Naive thymus-derived CD4-positive, alpha-beta T cell (primary cell): ENCODE results near the gene BORA. TPM values are rescaled to one million over a fixed set of nuclear protein-coding genes. Genes with fewer than 3 reads are reported as not detected.

Experiments
- ATAC-seq: fragments of 150-1000 bp; cut with Tn5 transposase; 2 replicates; pipeline ENCODE4 v1.10.0; 2021; ENCODE audit warnings: mild to moderate bottlenecking, moderate library complexity
- CTCF ChIA-PET: fragments of 350-600 bp; sonication (Branson Sonifier 250); formaldehyde crosslinking; loops from one replicate; lab custom pipeline; 2021; ENCODE audit warnings: antibody characterized with exemption; lab: Charles Lee
- POLR2A ChIA-PET: fragments of 350-600 bp; sonication (Branson Sonifier 250); formaldehyde crosslinking; loops from one replicate; lab custom pipeline; 2021; ENCODE audit warnings: antibody characterized with exemption, inconsistent platforms; lab: Charles Lee
- DNase-seq, 9 donors: peaks; one replicate each; pipeline versions ENCODE4 v3.0.0 to v3.0.0-alpha.2; 2020 to 2022; ENCODE audit warnings: mixed read lengths in 1 of 9
- H3K27ac ChIP-seq: one replicate; pipeline ENCODE4 v1.7.0; 2013; ENCODE audit warnings: mild to moderate bottlenecking, low read depth, low read length, moderate library complexity
- H3K27me3 ChIP-seq, 2 donors: one replicate each; pipeline ENCODE4 v1.7.0; 2013; ENCODE audit warnings: low read length in 2 of 2, mild to moderate bottlenecking in 2 of 2, moderate library complexity in 2 of 2; ENCODE audit not compliant: control insufficient read depth in 2 of 2, insufficient read depth in 2 of 2
- H3K36me3 ChIP-seq, 3 experiments: 1 replicate in 2 of 3; 2 replicates in 1 of 3; pipeline ENCODE4 v1.7.0; 2013; ENCODE audit warnings: low read length in 3 of 3, mild to moderate bottlenecking in 3 of 3, moderate library complexity in 1 of 3; ENCODE audit not compliant: insufficient read depth in 3 of 3, control insufficient read depth in 2 of 3
- H3K4me1 ChIP-seq, 2 donors: one replicate each; pipeline ENCODE4 v1.7.0; 2013; ENCODE audit warnings: low read length in 2 of 2, mild to moderate bottlenecking in 2 of 2, moderate library complexity in 1 of 2; ENCODE audit not compliant: control insufficient read depth in 2 of 2, insufficient read depth in 2 of 2
- H3K4me3 ChIP-seq: 2 replicates; pipeline ENCODE4 v1.7.0; 2013; ENCODE audit warnings: mild to moderate bottlenecking, low read length
- H3K9me3 ChIP-seq, 3 experiments: 1 replicate in 2 of 3; 2 replicates in 1 of 3; pipeline ENCODE4 v1.7.0; 2013; ENCODE audit warnings: low read length in 3 of 3; ENCODE audit not compliant: control insufficient read depth in 2 of 3
- H3K27ac Mint-ChIP-seq, 9 donors: one replicate each; pipeline ENCODE4 v1.8.0; 2020 to 2022; ENCODE audit warnings: mixed read lengths in 9 of 9, mild to moderate bottlenecking in 8 of 9, moderate library complexity in 5 of 9, inconsistent platforms in 2 of 9
- H3K27me3 Mint-ChIP-seq, 5 donors: one replicate each; pipeline ENCODE4 v1.8.0; 2021 to 2022; ENCODE audit warnings: mixed read lengths in 5 of 5, mild to moderate bottlenecking in 1 of 5
- H3K36me3 Mint-ChIP-seq, 5 donors: one replicate each; pipeline ENCODE4 v1.8.0; 2020 to 2022; ENCODE audit warnings: mixed read lengths in 5 of 5, mild to moderate bottlenecking in 3 of 5, inconsistent platforms in 1 of 5
- H3K4me1 Mint-ChIP-seq, 7 donors: one replicate each; pipeline ENCODE4 v1.8.0; 2020 to 2022; ENCODE audit warnings: mixed read lengths in 7 of 7, mild to moderate bottlenecking in 3 of 7, inconsistent platforms in 1 of 7
- H3K4me3 Mint-ChIP-seq, 10 donors: one replicate each; pipeline ENCODE4 v1.8.0; 2020 to 2022; ENCODE audit warnings: mild to moderate bottlenecking in 10 of 10, mixed read lengths in 10 of 10, moderate library complexity in 6 of 10, inconsistent platforms in 2 of 10
- H3K9me3 Mint-ChIP-seq, 11 donors: one replicate each; pipeline ENCODE4 v1.8.0; 2020 to 2022; ENCODE audit warnings: mixed read lengths in 11 of 11, mild to moderate bottlenecking in 4 of 11, inconsistent platforms in 1 of 11, moderate library complexity in 1 of 11
- intact Hi-C, 2 donors: fragments of 100-400 bp; cut with micrococcal nuclease; formaldehyde crosslinking; loops; one replicate each; pipeline ENCODE4 v1.15.1; 2023
- polyA plus RNA-seq, 2 donors: library from polyadenylated mRNA; unstranded; fragments of 300-500 nt; fragmentation: Illumina TruSeq; gene quantifications; one replicate each; pipeline ENCODE4 v1.2.3, GENCODE V29; 2021
- total RNA-seq, 6 experiments: library from RNA in 5 of 6; stranded (reverse) in 5 of 6; gene quantifications; 1 replicate in 5 of 6; 2 replicates in 1 of 6; pipeline ENCODE4 v1.2.3 and lab custom pipeline; 2021 to 2026

Gene BORA
- total RNA-seq = 10 to 100 TPM in 1 of 5 experiments, 1 to 10 TPM in 4; 4.7 to 18.0 (median 6.2) TPM
- polyA plus RNA-seq = 1 to 10 TPM; 9.0 to 9.7 TPM
- 7.0 reads per million, percentile 29 among the genes with 10 or more reads in this experiment for total RNA-seq (lab: John Stamatoyannopoulos, UW)

DNA sequence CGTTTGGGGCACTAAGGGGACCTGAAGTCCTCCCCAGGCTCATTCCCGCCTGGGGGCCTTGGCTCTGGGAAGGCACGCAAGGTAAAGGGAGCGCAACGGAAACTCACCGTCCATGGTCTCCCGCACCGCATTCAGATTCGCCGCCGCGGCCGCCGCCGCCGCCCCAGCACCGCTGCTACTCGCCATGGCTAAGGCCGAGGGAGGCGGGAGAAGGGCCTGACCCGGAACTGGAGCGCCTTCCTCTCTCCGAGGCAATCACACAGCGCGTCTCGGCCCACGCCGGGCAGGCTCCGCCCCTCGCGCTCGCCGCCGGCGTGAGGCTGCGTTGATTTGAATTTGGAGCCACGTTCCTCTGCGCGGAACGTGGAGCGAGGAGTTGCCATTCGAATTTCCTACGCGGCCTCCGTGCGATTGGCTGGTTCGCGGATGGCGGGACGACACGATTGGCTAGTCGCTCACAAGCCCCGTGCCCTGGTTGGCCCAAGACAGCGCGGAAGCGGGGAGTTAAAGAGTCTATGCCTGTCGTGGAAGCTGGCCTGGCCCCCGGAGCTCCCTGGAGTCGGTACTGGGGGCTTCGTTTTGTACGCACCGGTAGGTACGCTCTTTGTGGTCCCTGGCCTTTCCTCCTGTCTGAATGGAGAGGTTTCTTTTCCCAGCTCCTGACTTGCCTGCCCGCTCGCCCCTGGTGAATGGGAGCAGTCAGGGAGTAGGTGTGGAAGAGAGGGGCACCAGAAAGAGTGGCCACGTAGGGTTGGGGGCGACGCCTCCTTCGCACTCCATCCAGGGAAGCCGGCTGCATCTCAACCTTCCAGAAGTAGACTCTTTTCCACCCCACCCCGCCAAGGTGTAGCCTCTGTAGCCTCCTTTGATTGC is at the start of gene BORA, which contains the start of gene MZT1:
BORA (plus strand) TSS at position 507 of the 873 bp plus-strand sequence. CDS start 1,018 bp downstream, outside the sequence.
MZT1 (minus strand) TSS at position 213 of the 873 bp plus-strand sequence; CDS start at position 186, 27 bp downstream.
- Histone ChIP-seq H3K36me3 (peaks cover 0 to 7% (median 0%) of the 10 kb centered on the region in 3 experiments), H3K27me3 (no peaks in the 10 kb centered on the region), H3K27ac (peak within 1 kb of the TSS; percentile 73), H3K4me3 (peak within 1 kb of the TSS; percentile 93), H3K9me3 (no peaks in the 10 kb centered on the region), H3K4me1 (peaks cover 23 to 30% of the 10 kb centered on the region in 2 donors)
- H3K4me3 Mint-ChIP-seq = peak within 1 kb of the TSS; percentile 85 to 99 (median 95)
- intact Hi-C loops = loop anchor here (1.0 to 10.0 kb wide), 10 partner anchors 17 to 1557 kb away; partner anchors contain the start of gene PIBF1 (in 2 of the 2)
- ChIA-PET CTCF (no interaction called here), POLR2A (interaction anchor here (1.1 to 1.6 kb wide), 4 partner anchors 11 to 47 kb away, joined by 3 to 4 read pairs (median 3); no protein-coding TSS in a partner anchor)
- peaks cover 6 to 30% (median 25%) of the 10 kb centered on the region in 5 donors for H3K36me3 Mint-ChIP-seq
- no peaks in the 10 kb centered on the region for H3K27me3 Mint-ChIP-seq
- ATAC-seq (peak; percentile 95), DNase-seq (peak; percentile 87 to 95 (median 94))
- peaks cover 0 to 2% (median 0%) of the 10 kb centered on the region in 11 donors for H3K9me3 Mint-ChIP-seq
- H3K27ac Mint-ChIP-seq = peak within 1 kb of the TSS; percentile 85 to 95 (median 91)
- H3K4me1 Mint-ChIP-seq = peaks cover 30 to 69% (median 54%) of the 10 kb centered on the region in 7 donors

DNA sequence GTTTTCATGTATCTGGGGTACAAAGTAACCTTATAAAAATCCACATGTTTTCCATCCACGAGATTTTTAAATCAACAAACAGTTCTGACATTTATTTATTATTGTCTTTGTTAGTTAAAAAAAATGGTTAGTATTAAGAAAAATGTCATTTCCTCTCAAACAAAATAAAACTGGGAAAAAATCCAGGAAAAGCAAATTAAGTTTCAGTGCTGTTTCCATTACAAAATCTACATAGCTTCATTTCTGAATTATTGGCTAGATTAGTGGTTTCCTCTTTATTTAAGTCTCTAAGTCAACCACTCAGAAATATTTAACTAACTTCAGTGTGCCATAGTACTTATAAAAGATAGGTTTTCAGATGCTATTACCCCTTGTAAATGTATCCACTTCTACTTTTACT is 49.4 kb upstream of the BORA start:
- Histone ChIP-seq H3K4me3 (no peak overlapping the region), H3K36me3 (no peaks in the 10 kb centered on the region), H3K4me1 (no peaks in the 10 kb centered on the region), H3K9me3 (no peaks in the 10 kb centered on the region), H3K27me3 (no peaks in the 10 kb centered on the region), H3K27ac (no peak overlapping the region)
- POLR2A ChIA-PET = no interaction called here
- Mint-ChIP-seq H3K4me3 (no peak overlapping the region), H3K4me1 (no peaks in the 10 kb centered on the region), H3K9me3 (peaks cover 0 to 4% (median 0%) of the 10 kb centered on the region in 11 donors), H3K27ac (no peak overlapping the region), H3K27me3 (peaks cover 7 to 20% (median 15%) of the 10 kb centered on the region in 5 donors), H3K36me3 (no peaks in the 10 kb centered on the region)
- intact Hi-C loops = no loop called here
- no peak for ATAC-seq
- DNase-seq = no peak
- CTCF ChIA-PET = no interaction called here

DNA sequence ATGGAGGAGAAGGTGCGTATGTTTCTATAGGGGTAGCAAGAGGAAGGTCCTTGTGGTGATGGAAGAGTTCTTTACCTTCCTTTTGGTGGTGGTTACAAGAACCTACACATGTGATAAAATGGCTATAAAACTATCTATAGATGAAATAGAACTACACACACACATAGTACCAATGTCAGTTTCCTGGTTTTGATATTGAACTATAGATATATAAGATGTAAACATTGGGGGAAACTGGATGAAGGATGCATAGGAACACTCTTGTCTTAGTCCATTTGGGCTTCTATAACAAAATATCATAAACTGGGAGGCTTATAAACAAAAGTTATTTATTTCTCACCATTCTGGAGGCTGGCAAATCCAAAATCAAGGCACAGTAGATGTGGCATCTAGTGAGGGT is 47.4 kb upstream of the BORA start:
- Histone ChIP-seq H3K36me3 (no peaks in the 10 kb centered on the region), H3K4me1 (no peaks in the 10 kb centered on the region), H3K9me3 (no peaks in the 10 kb centered on the region), H3K27me3 (no peaks in the 10 kb centered on the region), H3K4me3 (no peak overlapping the region), H3K27ac (no peak overlapping the region)
- intact Hi-C loops = no loop called here
- H3K27ac Mint-ChIP-seq = no peak overlapping the region
- CTCF ChIA-PET = no interaction called here
- no peak for DNase-seq
- POLR2A ChIA-PET = no interaction called here
- H3K27me3 Mint-ChIP-seq = peaks cover 8 to 17% (median 14%) of the 10 kb centered on the region in 5 donors
- H3K4me1 Mint-ChIP-seq = no peaks in the 10 kb centered on the region
- no peak for ATAC-seq
- H3K36me3 Mint-ChIP-seq = no peaks in the 10 kb centered on the region
- H3K4me3 Mint-ChIP-seq = no peak overlapping the region
- peaks cover 0 to 3% (median 0%) of the 10 kb centered on the region in 11 donors for H3K9me3 Mint-ChIP-seq

DNA sequence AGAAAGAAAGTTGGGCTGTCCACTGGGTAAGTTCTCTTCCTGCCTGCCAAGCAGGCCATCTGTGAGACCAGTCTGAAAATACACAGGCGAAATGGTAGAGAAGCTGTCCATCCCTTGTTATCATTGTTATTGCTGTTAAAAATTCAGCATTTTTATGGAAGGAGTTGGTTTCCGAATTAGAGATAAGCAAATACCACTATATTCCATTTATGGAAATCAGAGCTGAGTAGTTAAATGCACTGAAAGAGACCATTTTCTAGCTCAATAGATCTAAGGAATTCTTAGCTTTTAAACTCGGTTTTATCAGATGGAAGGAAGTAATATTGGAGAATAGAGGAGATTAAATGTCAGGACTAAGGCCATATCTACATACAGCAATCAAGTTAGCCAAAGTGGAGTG is 41.0 kb upstream of the BORA start:
- Mint-ChIP-seq H3K36me3 (no peaks in the 10 kb centered on the region), H3K4me3 (no peak overlapping the region), H3K27ac (no peak overlapping the region), H3K27me3 (peaks cover 12 to 33% (median 25%) of the 10 kb centered on the region in 5 donors), H3K4me1 (no peaks in the 10 kb centered on the region), H3K9me3 (peaks cover 0 to 13% (median 2%) of the 10 kb centered on the region in 11 donors)
- no peaks in the 10 kb centered on the region for H3K27me3 ChIP-seq
- H3K36me3 ChIP-seq = no peaks in the 10 kb centered on the region
- no peak for ATAC-seq
- no peak overlapping the region for H3K4me3 ChIP-seq
- H3K9me3 ChIP-seq = no peaks in the 10 kb centered on the region
- no peaks in the 10 kb centered on the region for H3K4me1 ChIP-seq
- intact Hi-C loops = no loop called here
- ChIA-PET CTCF (no interaction called here), POLR2A (no interaction called here)
- DNase-seq = no peak
- no peak overlapping the region for H3K27ac ChIP-seq

DNA sequence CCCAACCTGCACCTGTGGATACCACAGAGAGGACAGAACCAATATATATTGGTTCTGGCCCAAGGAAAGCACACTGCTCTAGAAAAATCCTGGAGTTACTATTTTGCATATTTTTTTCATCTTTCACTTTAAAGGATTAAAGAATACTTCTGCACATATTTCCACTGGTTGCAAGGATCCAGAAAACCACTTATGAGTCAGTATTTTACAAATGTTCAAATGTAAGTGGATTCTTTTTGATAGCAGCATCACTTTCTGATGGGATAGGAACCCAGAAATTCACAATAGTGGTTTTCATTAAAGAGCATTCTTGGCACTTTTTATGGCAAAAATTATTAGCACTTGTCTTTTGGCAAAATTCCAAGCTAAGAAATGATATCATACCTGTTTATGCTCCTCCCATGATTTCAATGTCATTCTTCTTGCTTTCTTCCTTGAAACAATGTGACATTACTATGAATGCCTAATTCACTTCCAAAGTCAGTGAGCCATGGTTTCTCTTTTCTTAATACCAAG is 38.5 kb upstream of the BORA start:
- H3K36me3 Mint-ChIP-seq = no peaks in the 10 kb centered on the region
- no peak overlapping the region for H3K4me3 Mint-ChIP-seq
- DNase-seq (no peak), ATAC-seq (no peak)
- no peaks in the 10 kb centered on the region for H3K36me3 ChIP-seq
- H3K27me3 ChIP-seq = no peaks in the 10 kb centered on the region
- peaks cover 0 to 27% (median 4%) of the 10 kb centered on the region in 11 donors for H3K9me3 Mint-ChIP-seq
- no peak overlapping the region for H3K4me3 ChIP-seq
- no peaks in the 10 kb centered on the region for H3K9me3 ChIP-seq
- no peaks in the 10 kb centered on the region for H3K4me1 Mint-ChIP-seq
- no peak overlapping the region for H3K27ac Mint-ChIP-seq
- intact Hi-C loops = no loop called here
- no peaks in the 10 kb centered on the region for H3K4me1 ChIP-seq
- no peak overlapping the region for H3K27ac ChIP-seq
- ChIA-PET CTCF (no interaction called here), POLR2A (no interaction called here)
- peaks cover 5 to 26% (median 21%) of the 10 kb centered on the region in 5 donors for H3K27me3 Mint-ChIP-seq

DNA sequence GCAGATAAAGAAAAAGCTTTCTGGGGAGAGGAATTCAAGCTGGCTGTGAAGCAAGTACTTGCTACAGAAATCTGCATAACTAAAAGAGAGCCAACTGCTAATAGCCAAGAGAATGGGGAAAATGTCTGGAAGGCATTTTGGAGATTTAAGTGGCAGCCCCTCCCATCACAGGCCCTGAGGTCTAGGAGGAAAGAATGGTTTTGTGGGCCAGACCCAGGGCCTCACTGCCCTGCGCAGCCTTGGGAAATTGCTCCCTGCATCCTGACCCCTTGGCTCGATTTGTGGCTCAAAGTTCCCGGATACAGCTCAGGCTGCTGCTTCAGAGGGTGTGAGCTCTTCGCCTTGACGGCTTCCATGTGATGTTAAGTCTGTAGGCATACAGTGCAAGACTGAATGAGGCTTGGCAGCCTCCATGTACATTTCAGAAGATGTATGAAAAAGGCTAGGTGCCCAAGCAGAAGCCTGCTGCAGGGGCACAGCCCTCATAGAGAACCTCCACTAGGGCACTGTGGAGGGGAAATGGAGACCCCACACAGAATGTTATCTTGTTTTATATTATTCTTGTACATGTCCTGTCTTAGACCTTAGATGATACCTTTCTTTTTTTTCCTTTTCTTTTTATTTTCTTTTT is 34.7 kb upstream of the BORA start:
- no peak overlapping the region for H3K27ac Mint-ChIP-seq
- ChIA-PET POLR2A (no interaction called here), CTCF (no interaction called here)
- H3K4me1 Mint-ChIP-seq = no peaks in the 10 kb centered on the region
- H3K36me3 Mint-ChIP-seq = no peaks in the 10 kb centered on the region
- Histone ChIP-seq H3K4me1 (no peaks in the 10 kb centered on the region), H3K4me3 (no peak overlapping the region), H3K9me3 (no peaks in the 10 kb centered on the region), H3K27ac (no peak overlapping the region), H3K27me3 (no peaks in the 10 kb centered on the region), H3K36me3 (no peaks in the 10 kb centered on the region)
- H3K27me3 Mint-ChIP-seq = peaks cover 6 to 40% (median 31%) of the 10 kb centered on the region in 5 donors
- H3K9me3 Mint-ChIP-seq = peaks cover 0 to 27% (median 4%) of the 10 kb centered on the region in 11 donors
- no peak overlapping the region for H3K4me3 Mint-ChIP-seq
- DNase-seq (no peak), ATAC-seq (no peak)
- intact Hi-C loops = no loop called here
